HG03460 (cell line): ENCODE results near the gene TMEM163.
"Not testable (repeated sequence)": the region's sequence is repeated elsewhere in the genome, so short reads cannot be mapped to it uniquely, and the experiment has no call there.

Experiments
- ATAC-seq: cut with Tn5 transposase; IDR thresholded peaks from one replicate; pipeline ENCODE4 v1.9.1; 2021; ENCODE audit not compliant: unreplicated experiment

TMEM163 gene

GRCh38 chr2:134623046-134623445 lies 95.8 kb downstream of the TMEM163 start:
- ATAC-seq = no peak

- no peak for ATAC-seq
Observed at GRCh38 chr2:134621939-134622705, 96.7 kb downstream of the TMEM163 start.

- ATAC-seq = no peak
Observed at GRCh38 chr2:134619250-134619649, 99.5 kb downstream of the TMEM163 start.

GRCh38 chr2:134615480-134615879 lies 103.3 kb downstream of the TMEM163 start:
- not testable (repeated sequence) for ATAC-seq

- no peak for ATAC-seq
Observed at GRCh38 chr2:134611316-134611715, 107.5 kb downstream of the TMEM163 start.

- no peak for ATAC-seq
Observed at GRCh38 chr2:134610871-134611270, 107.9 kb downstream of the TMEM163 start.

- no peak for ATAC-seq
Observed at GRCh38 chr2:134609924-134610513, 108.8 kb downstream of the TMEM163 start.

GRCh38 chr2:134603966-134604365 lies 114.8 kb downstream of the TMEM163 start:
- no peak for ATAC-seq

- ATAC-seq = no peak
Observed at GRCh38 chr2:134602666-134603065, 116.1 kb downstream of the TMEM163 start.

- ATAC-seq = no peak
Observed at GRCh38 chr2:134601264-134601663, 117.5 kb downstream of the TMEM163 start.

- no peak for ATAC-seq
Observed at GRCh38 chr2:134600208-134600607, 118.6 kb downstream of the TMEM163 start.

GRCh38 chr2:134599236-134599635 lies 119.6 kb downstream of the TMEM163 start:
- no peak for ATAC-seq

- ATAC-seq = no peak
Observed at GRCh38 chr2:134594399-134594798, 124.4 kb downstream of the TMEM163 start.

GRCh38 chr2:134593519-134593918 lies 125.3 kb downstream of the TMEM163 start:
- ATAC-seq = no peak

GRCh38 chr2:134592377-134592776 lies 126.4 kb downstream of the TMEM163 start:
- no peak for ATAC-seq

- ATAC-seq = no peak
Observed at GRCh38 chr2:134591526-134591925, 127.3 kb downstream of the TMEM163 start.

GRCh38 chr2:134590679-134591078 lies 128.1 kb downstream of the TMEM163 start:
- ATAC-seq = no peak

GRCh38 chr2:134589171-134590083 lies 129.4 kb downstream of the TMEM163 start:
- ATAC-seq = not testable (repeated sequence)

GRCh38 chr2:134588556-134588955 lies 130.2 kb downstream of the TMEM163 start:
- no peak for ATAC-seq

GRCh38 chr2:134586326-134586965 lies 132.4 kb downstream of the TMEM163 start:
- ATAC-seq = no peak

- ATAC-seq = no peak
Observed at GRCh38 chr2:134583997-134584520, 134.7 kb downstream of the TMEM163 start.
